CD4-positive, alpha-beta memory T cell (primary cell): Measurements from ENCODE around the gene RHOBTB1. TPM values are rescaled to one million over a fixed set of nuclear protein-coding genes. Genes with fewer than 3 reads are reported as not detected.

Experiments
- CTCF ChIA-PET: fragments of 350-600 bp; sonication (Branson Sonifier 250); formaldehyde crosslinking; loops from one replicate; lab custom pipeline; 2021; ENCODE audit warnings: inconsistent platforms; ENCODE audit not compliant: partially characterized antibody; lab: Charles Lee
- POLR2A ChIA-PET: fragments of 350-600 bp; sonication (Branson Sonifier 250); formaldehyde crosslinking; loops from one replicate; lab custom pipeline; 2021; ENCODE audit not compliant: partially characterized antibody; lab: Charles Lee
- DNase-seq, 5 donors: peaks; one replicate each; pipeline versions ENCODE4 v3.0.0 to v3.0.0-alpha.2; 2020 to 2022; ENCODE audit warnings: mixed read lengths in 1 of 5
- H3K27ac ChIP-seq: one replicate; pipeline ENCODE4 v1.7.0; 2013; ENCODE audit warnings: low read depth, low read length
- H3K27me3 ChIP-seq: 2 replicates; pipeline ENCODE4 v1.7.0; 2013; ENCODE audit warnings: mild to moderate bottlenecking, low read length, moderate library complexity; ENCODE audit not compliant: insufficient read depth
- H3K36me3 ChIP-seq: 2 replicates; pipeline ENCODE4 v1.7.0; 2013; ENCODE audit warnings: mild to moderate bottlenecking, low read length, moderate library complexity; ENCODE audit not compliant: insufficient read depth
- H3K4me1 ChIP-seq: 2 replicates; pipeline ENCODE4 v1.7.0; 2013; ENCODE audit warnings: mild to moderate bottlenecking, low read length, moderate library complexity; ENCODE audit not compliant: insufficient read depth
- H3K4me3 ChIP-seq, 2 donors: one replicate each; pipeline ENCODE4 v1.7.0; 2013; ENCODE audit warnings: low read length in 2 of 2, mild to moderate bottlenecking in 1 of 2
- H3K9me3 ChIP-seq, 2 donors: one replicate each; pipeline ENCODE4 v1.7.0; 2013; ENCODE audit warnings: low read length in 2 of 2, control low read depth in 1 of 2; ENCODE audit not compliant: control insufficient read depth in 1 of 2
- H3K27ac Mint-ChIP-seq, 7 donors: one replicate each; pipeline ENCODE4 v1.8.0; 2020 to 2021; ENCODE audit warnings: mixed read lengths in 7 of 7, mild to moderate bottlenecking in 6 of 7, inconsistent platforms in 3 of 7, moderate library complexity in 3 of 7
- H3K27me3 Mint-ChIP-seq, 2 donors: one replicate each; pipeline ENCODE4 v1.8.0; 2020 to 2021; ENCODE audit warnings: mixed read lengths in 2 of 2
- H3K36me3 Mint-ChIP-seq, 2 donors: one replicate each; pipeline ENCODE4 v1.8.0; 2020 to 2021; ENCODE audit warnings: mixed read lengths in 2 of 2, inconsistent platforms in 1 of 2, mild to moderate bottlenecking in 1 of 2
- H3K4me1 Mint-ChIP-seq, 4 donors: one replicate each; pipeline ENCODE4 v1.8.0; 2020 to 2021; ENCODE audit warnings: mixed read lengths in 4 of 4, mild to moderate bottlenecking in 1 of 4
- H3K4me3 Mint-ChIP-seq, 8 donors: one replicate each; pipeline ENCODE4 v1.8.0; 2020 to 2021; ENCODE audit warnings: mixed read lengths in 8 of 8, mild to moderate bottlenecking in 7 of 8, moderate library complexity in 6 of 8, inconsistent platforms in 3 of 8
- H3K9me3 Mint-ChIP-seq, 8 donors: one replicate each; pipeline ENCODE4 v1.8.0; 2020 to 2021; ENCODE audit warnings: mixed read lengths in 8 of 8, mild to moderate bottlenecking in 5 of 8, inconsistent platforms in 3 of 8, moderate library complexity in 1 of 8
- intact Hi-C: fragments of 100-400 bp; cut with micrococcal nuclease; formaldehyde crosslinking; loops from one replicate; pipeline ENCODE4 v1.15.1; 2023
- polyA plus RNA-seq, 2 donors: library from polyadenylated mRNA; unstranded; fragments of 300-500 nt; fragmentation: Illumina TruSeq; gene quantifications; one replicate each; pipeline ENCODE4 v1.2.3, GENCODE V29; 2021
- total RNA-seq, 2 experiments: library from RNA; stranded (reverse); gene quantifications; one replicate each; pipeline ENCODE4 v1.2.3, GENCODE V29; 2021

Gene RHOBTB1
- total and polyA plus RNA-seq, 4 experiments from 2014 or later: 0.25 TPM; not detected in 3

GRCh38 chr10:60853637-60854036, 90.3 kb downstream of the RHOBTB1 start:
- no peak overlapping the region for H3K4me3 ChIP-seq
- no peak for DNase-seq
- Mint-ChIP-seq H3K9me3 (peaks cover 0 to 9% (median 3%) of the 10 kb centered on the region in 8 donors), H3K4me1 (no peaks in the 10 kb centered on the region), H3K36me3 (no peaks in the 10 kb centered on the region), H3K27me3 (peaks cover 6 to 7% of the 10 kb centered on the region in 2 donors), H3K4me3 (no peak overlapping the region), H3K27ac (no peak overlapping the region)
- H3K27ac ChIP-seq: no peak overlapping the region
- H3K4me1 ChIP-seq: no peaks in the 10 kb centered on the region
- intact Hi-C loops: no loop called here
- H3K9me3 ChIP-seq: no peaks in the 10 kb centered on the region
- H3K36me3 ChIP-seq: no peaks in the 10 kb centered on the region
- POLR2A ChIA-PET: no interaction called here
- CTCF ChIA-PET: no interaction called here
- H3K27me3 ChIP-seq: no peaks in the 10 kb centered on the region

- no peak overlapping the region for H3K4me3 Mint-ChIP-seq
- no peak overlapping the region for H3K4me3 ChIP-seq
- H3K27me3 Mint-ChIP-seq: peaks cover 4 to 5% of the 10 kb centered on the region in 2 donors
- no peaks in the 10 kb centered on the region for H3K36me3 Mint-ChIP-seq
- no peaks in the 10 kb centered on the region for H3K4me1 Mint-ChIP-seq
- no peak for DNase-seq
- POLR2A ChIA-PET: no interaction called here
- H3K27ac Mint-ChIP-seq: no peak overlapping the region
- H3K27ac ChIP-seq: no peak overlapping the region
- no peaks in the 10 kb centered on the region for H3K9me3 ChIP-seq
- no peaks in the 10 kb centered on the region for H3K36me3 ChIP-seq
- CTCF ChIA-PET: no interaction called here
- peaks cover 0 to 9% (median 3%) of the 10 kb centered on the region in 8 donors for H3K9me3 Mint-ChIP-seq
- H3K4me1 ChIP-seq: no peaks in the 10 kb centered on the region
- intact Hi-C loops: no loop called here
- H3K27me3 ChIP-seq: no peaks in the 10 kb centered on the region
Observed at GRCh38 chr10:60853107-60853506, 90.9 kb downstream of the RHOBTB1 start.

- Mint-ChIP-seq H3K36me3 (no peaks in the 10 kb centered on the region), H3K4me3 (no peak overlapping the region), H3K9me3 (no peaks in the 10 kb centered on the region), H3K27me3 (peaks cover 5 to 7% of the 10 kb centered on the region in 2 donors), H3K27ac (no peak overlapping the region), H3K4me1 (no peaks in the 10 kb centered on the region)
- Histone ChIP-seq H3K4me1 (no peaks in the 10 kb centered on the region), H3K4me3 (no peak overlapping the region), H3K9me3 (no peaks in the 10 kb centered on the region), H3K27ac (no peak overlapping the region), H3K27me3 (no peaks in the 10 kb centered on the region), H3K36me3 (no peaks in the 10 kb centered on the region)
- DNase-seq: no peak
- CTCF ChIA-PET: no interaction called here
- POLR2A ChIA-PET: no interaction called here
- intact Hi-C loops: no loop called here
Observed at GRCh38 chr10:60849740-60850139, 94.2 kb downstream of the RHOBTB1 start.

GRCh38 chr10:60849217-60849616, 94.8 kb downstream of the RHOBTB1 start:
- Mint-ChIP-seq H3K4me3 (no peak overlapping the region), H3K9me3 (no peaks in the 10 kb centered on the region), H3K4me1 (no peaks in the 10 kb centered on the region), H3K36me3 (no peaks in the 10 kb centered on the region), H3K27me3 (peaks cover 4% of the 10 kb centered on the region in 2 donors), H3K27ac (no peak overlapping the region)
- Histone ChIP-seq H3K4me1 (no peaks in the 10 kb centered on the region), H3K27me3 (no peaks in the 10 kb centered on the region), H3K9me3 (no peaks in the 10 kb centered on the region), H3K4me3 (no peak overlapping the region), H3K27ac (no peak overlapping the region), H3K36me3 (no peaks in the 10 kb centered on the region)
- CTCF ChIA-PET: no interaction called here
- no peak for DNase-seq
- POLR2A ChIA-PET: no interaction called here
- intact Hi-C loops: no loop called here

GRCh38 chr10:60848680-60849079, 95.3 kb downstream of the RHOBTB1 start:
- no peak overlapping the region for H3K27ac ChIP-seq
- no peaks in the 10 kb centered on the region for H3K36me3 ChIP-seq
- H3K36me3 Mint-ChIP-seq: no peaks in the 10 kb centered on the region
- H3K4me3 Mint-ChIP-seq: no peak overlapping the region
- H3K9me3 ChIP-seq: no peaks in the 10 kb centered on the region
- POLR2A ChIA-PET: no interaction called here
- no peak for DNase-seq
- no peaks in the 10 kb centered on the region for H3K27me3 ChIP-seq
- H3K4me3 ChIP-seq: no peak overlapping the region
- H3K9me3 Mint-ChIP-seq: no peaks in the 10 kb centered on the region
- CTCF ChIA-PET: no interaction called here
- H3K27me3 Mint-ChIP-seq: peaks cover 3 to 4% of the 10 kb centered on the region in 2 donors
- H3K4me1 ChIP-seq: no peaks in the 10 kb centered on the region
- no peaks in the 10 kb centered on the region for H3K4me1 Mint-ChIP-seq
- intact Hi-C loops: no loop called here
- H3K27ac Mint-ChIP-seq: no peak overlapping the region

GRCh38 chr10:60848126-60848525, 95.9 kb downstream of the RHOBTB1 start:
- ChIA-PET POLR2A (no interaction called here), CTCF (no interaction called here)
- Histone ChIP-seq H3K27ac (no peak overlapping the region), H3K36me3 (no peaks in the 10 kb centered on the region), H3K9me3 (no peaks in the 10 kb centered on the region), H3K4me3 (no peak overlapping the region), H3K4me1 (no peaks in the 10 kb centered on the region), H3K27me3 (no peaks in the 10 kb centered on the region)
- Mint-ChIP-seq H3K36me3 (no peaks in the 10 kb centered on the region), H3K4me3 (no peak overlapping the region), H3K27ac (no peak overlapping the region), H3K27me3 (peaks cover 2 to 4% of the 10 kb centered on the region in 2 donors), H3K4me1 (no peaks in the 10 kb centered on the region), H3K9me3 (no peaks in the 10 kb centered on the region)
- no peak for DNase-seq
- intact Hi-C loops: no loop called here

GRCh38 chr10:60846173-60846572, 97.8 kb downstream of the RHOBTB1 start:
- ChIA-PET CTCF (no interaction called here), POLR2A (no interaction called here)
- Mint-ChIP-seq H3K4me1 (no peaks in the 10 kb centered on the region), H3K4me3 (no peak overlapping the region), H3K9me3 (peaks cover 0 to 4% (median 0%) of the 10 kb centered on the region in 8 donors), H3K36me3 (no peaks in the 10 kb centered on the region), H3K27ac (no peak overlapping the region), H3K27me3 (peaks cover 2 to 4% of the 10 kb centered on the region in 2 donors)
- Histone ChIP-seq H3K27me3 (no peaks in the 10 kb centered on the region), H3K27ac (no peak overlapping the region), H3K9me3 (no peaks in the 10 kb centered on the region), H3K36me3 (no peaks in the 10 kb centered on the region), H3K4me1 (no peaks in the 10 kb centered on the region), H3K4me3 (no peak overlapping the region)
- intact Hi-C loops: no loop called here
- no peak for DNase-seq

GRCh38 chr10:60845038-60845437, 98.9 kb downstream of the RHOBTB1 start:
- ChIA-PET CTCF (no interaction called here), POLR2A (no interaction called here)
- DNase-seq: no peak
- Mint-ChIP-seq H3K27ac (no peak overlapping the region), H3K36me3 (no peaks in the 10 kb centered on the region), H3K9me3 (peaks cover 0 to 8% (median 0%) of the 10 kb centered on the region in 8 donors), H3K4me1 (no peaks in the 10 kb centered on the region), H3K4me3 (no peak overlapping the region), H3K27me3 (peaks cover 2 to 4% of the 10 kb centered on the region in 2 donors)
- Histone ChIP-seq H3K36me3 (no peaks in the 10 kb centered on the region), H3K9me3 (no peaks in the 10 kb centered on the region), H3K4me3 (no peak overlapping the region), H3K4me1 (no peaks in the 10 kb centered on the region), H3K27me3 (no peaks in the 10 kb centered on the region), H3K27ac (no peak overlapping the region)
- intact Hi-C loops: no loop called here
